ENCODE results near the gene SPG7.

SPG7 gene

GRCh38 chr16:89489040-89489897 is 18.9 kb upstream of the SPG7 start:
- peak; percentile 90 for DNase-seq

GRCh38 chr16:89489898-89490438 is 18.2 kb upstream of the SPG7 start:
- peak; percentile 63 for DNase-seq

- DNase-seq, result peak; percentile 98
Observed at GRCh38 chr16:89490439-89491237, 17.6 kb upstream of the SPG7 start, which contains the start of gene ANKRD11. Gene ANKRD11, minus strand, starts transcription at chr16:89490561. Its CDS starts 173,542 bp downstream, at chr16:89317019.

GRCh38 chr16:89491238-89491869 is 16.8 kb upstream of the SPG7 start:
- DNase-seq, result no peak

GRCh38 chr16:89491974-89492687 is 16.1 kb upstream of the SPG7 start:
- no peak for DNase-seq

- DNase-seq, result no peak
Observed at GRCh38 chr16:89493776-89494175, 14.4 kb upstream of the SPG7 start.

GRCh38 chr16:89495121-89495520 is 13.1 kb upstream of the SPG7 start:
- DNase-seq, result no peak

GRCh38 chr16:89498839-89499238 is 9.4 kb upstream of the SPG7 start:
- no peak for DNase-seq

- DNase-seq, result no peak
Observed at GRCh38 chr16:89499767-89500166, 8.4 kb upstream of the SPG7 start.

- no peak for DNase-seq
Observed at GRCh38 chr16:89502081-89502843, 5.9 kb upstream of the SPG7 start.

- DNase-seq, result no peak
Observed at GRCh38 chr16:89504091-89504490, 4.1 kb upstream of the SPG7 start.

GRCh38 chr16:89505204-89506112 is 2.7 kb upstream of the SPG7 start:
- peak; percentile 89 for DNase-seq

- DNase-seq, result no peak
Observed at GRCh38 chr16:89506113-89506504, 2.1 kb upstream of the SPG7 start.

- DNase-seq, result peak; percentile 65
Observed at GRCh38 chr16:89506791-89507191, 1.4 kb upstream of the SPG7 start.

- DNase-seq, result no peak
Observed at GRCh38 chr16:89507214-89507833, 879 bp upstream of the SPG7 start.

GRCh38 chr16:89510526-89510925 is 2.3 kb downstream of the SPG7 start:
- no peak for DNase-seq

- DNase-seq, result no peak
Observed at GRCh38 chr16:89511374-89511773, 3.2 kb downstream of the SPG7 start.

GRCh38 chr16:89512453-89512852 is 4.2 kb downstream of the SPG7 start:
- DNase-seq, result no peak

- no peak for DNase-seq
Observed at GRCh38 chr16:89517128-89517527, 8.9 kb downstream of the SPG7 start.

- DNase-seq, result no peak
Observed at GRCh38 chr16:89519881-89520280, 11.7 kb downstream of the SPG7 start.
